GM23248 (cell line): ENCODE results near the gene SLC5A11. TPM values are rescaled to one million over a fixed set of nuclear protein-coding genes. Genes with fewer than 3 reads are reported as not detected.

Experiments
- DNase-seq: peaks from one replicate; pipeline ENCODE4 v3.0.0-alpha.2; 2015
- H2AFZ ChIP-seq: fragments of 200-600 bp; sonication (generic); 2 replicates; pipeline ENCODE4 v1.6.1; 2016; ENCODE audit warnings: antibody characterized with exemption
- H3F3A ChIP-seq: fragments of 200-600 bp; sonication (generic); 2 replicates; pipeline ENCODE4 v1.6.1; 2016; ENCODE audit warnings: mild to moderate bottlenecking, antibody characterized with exemption, mixed run types; ENCODE audit not compliant: insufficient read depth
- H3K27ac ChIP-seq: fragments of 200-600 bp; sonication (generic); 2 replicates; pipeline ENCODE4 v1.5.1; 2016; ENCODE audit warnings: mild to moderate bottlenecking
- H3K27me3 ChIP-seq: fragments of 200-600 bp; sonication (generic); replicated peaks from 2 replicates; pipeline ENCODE4 v1.6.1; 2016; ENCODE audit warnings: mild to moderate bottlenecking; ENCODE audit not compliant: insufficient read depth
- H3K36me3 ChIP-seq: fragments of 200-600 bp; sonication (generic); 2 replicates; pipeline ENCODE4 v1.6.1; 2016; ENCODE audit warnings: low read depth, mild to moderate bottlenecking
- H3K4me1 ChIP-seq: fragments of 200-600 bp; sonication (generic); 2 replicates; pipeline ENCODE4 v1.6.1; 2016; ENCODE audit warnings: mild to moderate bottlenecking; ENCODE audit not compliant: insufficient read depth
- H3K4me2 ChIP-seq: fragments of 200-600 bp; sonication (generic); one replicate; pipeline ENCODE4 v1.6.1; 2016; ENCODE audit warnings: mild to moderate bottlenecking; ENCODE audit not compliant: unreplicated experiment
- H3K4me3 ChIP-seq: fragments of 200-600 bp; sonication (generic); 2 replicates; pipeline ENCODE4 v1.5.1; 2016; ENCODE audit warnings: mild to moderate bottlenecking
- H3K79me2 ChIP-seq: fragments of 200-600 bp; sonication (generic); 2 replicates; pipeline ENCODE4 v1.6.1; 2016; ENCODE audit warnings: mild to moderate bottlenecking; ENCODE audit not compliant: insufficient read depth
- H3K9ac ChIP-seq: fragments of 200-600 bp; sonication (generic); 2 replicates; pipeline ENCODE4 v1.6.1; 2016; ENCODE audit warnings: mild to moderate bottlenecking
- H3K9me2 ChIP-seq: fragments of 200-600 bp; sonication (generic); 2 replicates; pipeline ENCODE4 v1.6.1; 2016; ENCODE audit warnings: mixed run types, mild to moderate bottlenecking, moderate library complexity; ENCODE audit not compliant: insufficient read depth
- H3K9me3 ChIP-seq: fragments of 200-600 bp; sonication (generic); one replicate; pipeline ENCODE4 v1.6.1; 2017; ENCODE audit warnings: low read depth
- H4K20me1 ChIP-seq: fragments of 200-600 bp; sonication (generic); 2 replicates; pipeline ENCODE4 v1.6.0; 2016; ENCODE audit not compliant: insufficient read depth
- EZH2 ChIP-seq: fragments of 200-600 bp; sonication (generic); IDR thresholded peaks from 2 replicates; pipeline ENCODE4 v1.6.1; 2018; ENCODE audit warnings: antibody characterized with exemption, mild to moderate bottlenecking; ENCODE audit not compliant: insufficient read depth, poor library complexity, severe bottlenecking
- EZH2phosphoT487 ChIP-seq: fragments of 200-600 bp; sonication (generic); IDR thresholded peaks from 2 replicates; pipeline ENCODE4 v1.6.1; 2018; ENCODE audit warnings: antibody characterized with exemption, moderate library complexity, mild to moderate bottlenecking, low read depth; ENCODE audit not compliant: insufficient read depth
- WGBS, 2 experiments: methylation state at CpG; one replicate each; pipeline ENCODE4 v1.1.6; 2015 to 2017; ENCODE audit warnings: low lambda C conversion rate in 2 of 2, low coverage in 1 of 2; ENCODE audit errors: missing lambda C conversion rate in 2 of 2; 5-methylcytosine and 5-hydroxymethylcytosine counted together
- in situ Hi-C: fragments of 300-500 bp; cut with MboI; formaldehyde crosslinking; loops from 2 replicates; pipeline ENCODE4 v1.15.0; 2020
- polyA plus RNA-seq: library from polyadenylated mRNA; unstranded; fragments of >200 nt; fragmentation: Nextera tagmentation; extraction: Ambion mirVana; gene quantifications from 2 replicates; pipeline ENCODE4 v1.2.1, GENCODE V29; 2016
- total RNA-seq: library from RNA; depleted of rRNA; stranded (reverse); fragments of >200 nt; shearing (Covaris generic); gene quantifications from 2 replicates; pipeline ENCODE4 v1.2.3, GENCODE V29; 2014

Gene SLC5A11
- total and polyA plus RNA-seq, 2 experiments from 2014 or later: not detected

DNA sequence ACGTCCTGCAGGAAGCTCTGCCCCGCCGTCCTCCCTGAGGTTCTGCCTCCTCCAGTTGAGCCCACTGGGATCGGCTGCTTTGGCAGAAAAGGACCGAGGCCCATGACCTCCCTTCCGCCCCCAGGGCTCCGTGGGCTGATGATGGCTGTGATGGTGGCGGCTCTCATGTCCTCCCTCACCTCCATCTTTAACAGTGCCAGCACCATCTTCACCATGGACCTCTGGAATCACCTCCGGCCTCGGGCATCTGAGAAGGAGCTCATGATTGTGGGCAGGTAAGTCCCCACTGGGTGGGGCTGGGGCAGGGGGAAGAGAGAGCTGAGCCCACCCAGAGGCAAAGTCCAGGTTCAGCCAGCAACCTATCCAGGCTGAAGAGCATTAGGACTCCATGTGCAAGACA is 61.1 kb downstream of the SLC5A11 start:
- Histone ChIP-seq H3K9me2 (no peaks in the 10 kb centered on the region), H3K36me3 (no peaks in the 10 kb centered on the region), H2AFZ (no peak overlapping the region), H3K4me3 (no peak overlapping the region), H3K4me2 (no peak overlapping the region), H3K79me2 (no peaks in the 10 kb centered on the region), H3K9ac (no peak overlapping the region), H3K27me3 (no peaks in the 10 kb centered on the region), H3F3A (no peaks in the 10 kb centered on the region), H3K9me3 (no peaks in the 10 kb centered on the region), H3K27ac (no peak overlapping the region), H4K20me1 (no peaks in the 10 kb centered on the region), H3K4me1 (no peaks in the 10 kb centered on the region)
- DNase-seq: no peak
- WGBS, 2 experiments: 73 to 74% methylated on average over 9 to 10 of the region's 10 CpGs
- TF ChIP-seq EZH2phosphoT487 (no peak), EZH2 (no peak)
- in situ Hi-C loops: no loop called here

DNA sequence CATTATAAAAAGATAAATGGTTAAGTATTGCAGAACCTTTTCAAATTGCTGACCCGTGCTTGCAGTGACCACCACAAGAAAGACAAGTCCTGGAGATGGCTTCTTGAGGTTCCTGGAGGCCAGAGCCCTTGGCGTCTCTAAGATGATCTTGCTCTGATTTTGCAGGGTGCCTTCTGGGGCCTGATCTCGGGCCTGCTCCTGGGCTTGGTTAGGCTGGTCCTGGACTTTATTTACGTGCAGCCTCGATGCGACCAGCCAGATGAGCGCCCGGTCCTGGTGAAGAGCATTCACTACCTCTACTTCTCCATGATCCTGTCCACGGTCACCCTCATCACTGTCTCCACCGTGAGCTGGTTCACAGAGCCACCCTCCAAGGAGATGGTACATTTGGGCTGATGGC is 63.0 kb downstream of the SLC5A11 start:
- Histone ChIP-seq H3K9me3 (no peaks in the 10 kb centered on the region), H3K36me3 (no peaks in the 10 kb centered on the region), H3K79me2 (no peaks in the 10 kb centered on the region), H3K4me3 (no peak overlapping the region), H3K9me2 (no peaks in the 10 kb centered on the region), H3K9ac (no peak overlapping the region), H3K27ac (no peak overlapping the region), H3K27me3 (no peaks in the 10 kb centered on the region), H3K4me2 (no peak overlapping the region), H2AFZ (no peak overlapping the region), H3K4me1 (no peaks in the 10 kb centered on the region), H4K20me1 (no peaks in the 10 kb centered on the region), H3F3A (no peaks in the 10 kb centered on the region)
- in situ Hi-C loops: no loop called here
- no peak for TF ChIP-seq EZH2phosphoT487
- no peak for TF ChIP-seq EZH2
- DNase-seq: no peak
- 80 to 81% methylated on average over 10 of the region's 10 CpGs for WGBS, 2 experiments

DNA sequence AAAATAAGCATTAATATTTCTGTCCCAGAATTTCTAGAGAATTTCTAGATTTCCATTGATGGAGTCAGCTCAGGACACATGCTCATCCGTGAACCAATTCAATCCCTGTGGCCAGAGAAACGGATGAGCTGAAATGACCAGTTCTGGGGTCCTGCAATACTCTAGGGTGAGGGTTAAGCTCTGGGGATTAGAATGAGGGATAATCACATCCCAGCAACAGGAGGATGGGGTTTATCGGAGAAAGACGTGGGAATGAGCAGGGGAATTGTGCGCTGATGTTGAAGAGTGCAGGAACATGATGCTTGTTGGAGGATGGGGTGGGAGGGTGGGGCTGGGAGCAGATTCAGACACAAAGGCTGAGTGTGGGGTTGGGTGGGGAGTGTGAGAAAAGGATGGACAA is 64.1 kb downstream of the SLC5A11 start:
- Histone ChIP-seq H3K27me3 (no peaks in the 10 kb centered on the region), H3K27ac (no peak overlapping the region), H3K79me2 (no peaks in the 10 kb centered on the region), H3K4me2 (no peak overlapping the region), H3K9ac (no peak overlapping the region), H2AFZ (no peak overlapping the region), H3F3A (no peaks in the 10 kb centered on the region), H3K4me1 (no peaks in the 10 kb centered on the region), H3K36me3 (no peaks in the 10 kb centered on the region), H3K9me2 (no peaks in the 10 kb centered on the region), H4K20me1 (no peaks in the 10 kb centered on the region), H3K4me3 (no peak overlapping the region), H3K9me3 (no peaks in the 10 kb centered on the region)
- in situ Hi-C loops: no loop called here
- TF ChIP-seq EZH2phosphoT487: no peak
- TF ChIP-seq EZH2: no peak
- 56 to 62% methylated on average over 5 of the region's 5 CpGs for WGBS, 2 experiments
- DNase-seq: no peak

DNA sequence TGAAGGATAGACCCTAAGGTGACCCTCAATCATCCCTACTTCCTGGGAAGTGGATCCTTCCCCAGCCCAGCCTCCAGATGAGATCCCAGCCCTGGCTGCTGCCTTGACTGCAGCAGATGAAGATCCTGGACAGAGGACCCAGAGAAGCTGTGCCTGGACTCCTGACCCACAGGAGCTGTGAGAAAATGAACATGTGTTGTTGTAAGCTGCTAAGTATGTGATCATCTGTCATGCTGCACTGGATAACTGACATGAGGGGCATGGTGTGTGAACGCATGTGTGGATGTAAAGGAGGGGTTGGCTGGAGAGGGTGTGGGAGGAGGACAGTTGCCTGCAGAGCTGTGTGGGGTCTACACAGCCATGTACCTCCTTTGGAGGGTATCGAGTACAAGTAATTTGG is 69.3 kb downstream of the SLC5A11 start:
- WGBS, 2 experiments: 97 to 98% methylated on average over 2 of the region's 2 CpGs
- no peak for DNase-seq
- Histone ChIP-seq H3K79me2 (no peaks in the 10 kb centered on the region), H3K9me2 (no peaks in the 10 kb centered on the region), H3K4me1 (no peaks in the 10 kb centered on the region), H3K27ac (no peak overlapping the region), H3F3A (no peaks in the 10 kb centered on the region), H3K4me2 (no peak overlapping the region), H4K20me1 (no peaks in the 10 kb centered on the region), H3K4me3 (no peak overlapping the region), H3K27me3 (no peaks in the 10 kb centered on the region), H2AFZ (no peak overlapping the region), H3K36me3 (no peaks in the 10 kb centered on the region; the same call in 1 of the 2 replicates), H3K9me3 (no peaks in the 10 kb centered on the region), H3K9ac (no peak overlapping the region)
- in situ Hi-C loops: no loop called here
- TF ChIP-seq EZH2 (no peak), EZH2phosphoT487 (no peak)

DNA sequence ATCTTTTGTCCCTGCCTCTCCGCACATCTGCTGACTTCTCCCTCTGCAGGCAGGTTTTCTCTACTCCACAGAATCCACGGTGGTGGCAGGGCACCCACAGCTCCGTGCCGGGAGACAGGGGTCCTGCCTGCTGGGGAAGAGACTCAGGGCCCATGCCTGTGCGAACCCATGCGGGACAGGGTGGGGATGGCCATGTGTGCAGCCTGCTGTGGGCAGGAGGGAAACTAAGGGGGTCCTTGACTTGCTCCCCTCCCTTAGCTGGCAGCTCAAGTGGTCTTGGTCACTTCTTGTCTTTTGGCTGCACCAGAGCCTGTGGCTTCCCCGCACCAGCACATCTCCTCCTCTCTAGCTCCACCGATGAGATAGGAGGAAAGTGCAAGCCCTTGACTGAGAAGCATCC is 69.8 kb downstream of the SLC5A11 start:
- no peaks in the 10 kb centered on the region for H3K27me3 ChIP-seq
- H2AFZ ChIP-seq: no peak overlapping the region
- DNase-seq: no peak
- H3K9me2 ChIP-seq: no peaks in the 10 kb centered on the region
- no peaks in the 10 kb centered on the region for H3K9me3 ChIP-seq
- no peak overlapping the region for H3K27ac ChIP-seq
- in situ Hi-C loops: no loop called here
- H3K9ac ChIP-seq: no peak overlapping the region
- no peaks in the 10 kb centered on the region for H3F3A ChIP-seq
- WGBS, 2 experiments: 70 to 71% methylated on average over 8 of the region's 8 CpGs
- no peak overlapping the region for H3K4me3 ChIP-seq
- H3K36me3 ChIP-seq: no peaks in the 10 kb centered on the region; the same call in 1 of the 2 replicates
- H3K4me2 ChIP-seq: no peak overlapping the region
- no peaks in the 10 kb centered on the region for H4K20me1 ChIP-seq
- TF ChIP-seq EZH2 (no peak), EZH2phosphoT487 (no peak)
- H3K79me2 ChIP-seq: no peaks in the 10 kb centered on the region
- H3K4me1 ChIP-seq: no peaks in the 10 kb centered on the region
